Measurements from ENCODE around the gene ESRRA. TPM values are rescaled to one million over a fixed set of nuclear protein-coding genes. Genes with fewer than 3 reads are reported as not detected.

Gene ESRRA
- total and polyA plus RNA-seq, 2 of the 13 experiments (the other 11 are each of a cell fraction or from before 2014, with no cell fraction given), result 18.1 to 36.3 TPM

DNA sequence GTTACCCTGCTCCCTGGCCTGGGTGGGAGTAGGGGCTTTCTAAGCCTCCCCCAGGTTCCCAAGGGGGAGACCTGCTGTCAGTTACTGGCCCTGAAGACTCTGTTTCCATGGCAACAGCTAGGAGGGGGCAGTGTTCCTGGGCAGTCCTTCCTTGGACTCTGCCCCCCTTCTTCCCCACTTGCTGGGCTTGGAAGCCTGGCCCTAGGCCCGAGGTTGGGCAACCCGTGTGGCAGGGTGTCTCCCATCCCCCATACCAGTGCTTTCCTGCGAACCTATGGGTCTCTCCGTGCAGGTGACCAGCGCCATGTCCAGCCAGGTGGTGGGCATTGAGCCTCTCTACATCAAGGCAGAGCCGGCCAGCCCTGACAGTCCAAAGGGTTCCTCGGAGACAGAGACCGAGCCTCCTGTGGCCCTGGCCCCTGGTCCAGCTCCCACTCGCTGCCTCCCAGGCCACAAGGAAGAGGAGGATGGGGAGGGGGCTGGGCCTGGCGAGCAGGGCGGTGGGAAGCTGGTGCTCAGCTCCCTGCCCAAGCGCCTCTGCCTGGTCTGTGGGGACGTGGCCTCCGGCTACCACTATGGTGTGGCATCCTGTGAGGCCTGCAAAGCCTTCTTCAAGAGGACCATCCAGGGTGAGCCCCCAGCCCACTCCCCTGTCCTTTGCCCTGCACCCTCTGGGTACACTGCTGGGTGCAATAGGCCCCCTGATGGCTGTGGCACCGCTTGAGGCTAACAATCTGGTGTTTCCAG is 1.7 kb downstream of the ESRRA start (continued):
- TF ChIP-seq, protein P1, sequence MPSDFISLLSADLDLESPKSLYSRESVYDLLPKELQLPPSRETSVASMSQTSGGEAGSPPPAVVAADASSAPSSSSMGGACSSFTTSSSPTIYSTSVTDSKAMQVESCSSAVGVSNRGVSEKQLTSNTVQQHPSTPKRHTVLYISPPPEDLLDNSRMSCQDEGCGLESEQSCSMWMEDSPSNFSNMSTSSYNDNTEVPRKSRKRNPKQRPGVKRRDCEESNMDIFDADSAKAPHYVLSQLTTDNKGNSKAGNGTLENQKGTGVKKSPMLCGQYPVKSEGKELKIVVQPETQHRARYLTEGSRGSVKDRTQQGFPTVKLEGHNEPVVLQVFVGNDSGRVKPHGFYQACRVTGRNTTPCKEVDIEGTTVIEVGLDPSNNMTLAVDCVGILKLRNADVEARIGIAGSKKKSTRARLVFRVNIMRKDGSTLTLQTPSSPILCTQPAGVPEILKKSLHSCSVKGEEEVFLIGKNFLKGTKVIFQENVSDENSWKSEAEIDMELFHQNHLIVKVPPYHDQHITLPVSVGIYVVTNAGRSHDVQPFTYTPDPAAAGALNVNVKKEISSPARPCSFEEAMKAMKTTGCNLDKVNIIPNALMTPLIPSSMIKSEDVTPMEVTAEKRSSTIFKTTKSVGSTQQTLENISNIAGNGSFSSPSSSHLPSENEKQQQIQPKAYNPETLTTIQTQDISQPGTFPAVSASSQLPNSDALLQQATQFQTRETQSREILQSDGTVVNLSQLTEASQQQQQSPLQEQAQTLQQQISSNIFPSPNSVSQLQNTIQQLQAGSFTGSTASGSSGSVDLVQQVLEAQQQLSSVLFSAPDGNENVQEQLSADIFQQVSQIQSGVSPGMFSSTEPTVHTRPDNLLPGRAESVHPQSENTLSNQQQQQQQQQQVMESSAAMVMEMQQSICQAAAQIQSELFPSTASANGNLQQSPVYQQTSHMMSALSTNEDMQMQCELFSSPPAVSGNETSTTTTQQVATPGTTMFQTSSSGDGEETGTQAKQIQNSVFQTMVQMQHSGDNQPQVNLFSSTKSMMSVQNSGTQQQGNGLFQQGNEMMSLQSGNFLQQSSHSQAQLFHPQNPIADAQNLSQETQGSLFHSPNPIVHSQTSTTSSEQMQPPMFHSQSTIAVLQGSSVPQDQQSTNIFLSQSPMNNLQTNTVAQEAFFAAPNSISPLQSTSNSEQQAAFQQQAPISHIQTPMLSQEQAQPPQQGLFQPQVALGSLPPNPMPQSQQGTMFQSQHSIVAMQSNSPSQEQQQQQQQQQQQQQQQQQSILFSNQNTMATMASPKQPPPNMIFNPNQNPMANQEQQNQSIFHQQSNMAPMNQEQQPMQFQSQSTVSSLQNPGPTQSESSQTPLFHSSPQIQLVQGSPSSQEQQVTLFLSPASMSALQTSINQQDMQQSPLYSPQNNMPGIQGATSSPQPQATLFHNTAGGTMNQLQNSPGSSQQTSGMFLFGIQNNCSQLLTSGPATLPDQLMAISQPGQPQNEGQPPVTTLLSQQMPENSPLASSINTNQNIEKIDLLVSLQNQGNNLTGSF (CRISPR knock-in tag; IDR thresholded peaks at IDR 0.05), result no peak
- TF ChIP-seq ZNF333 (CRISPR knock-in tag; IDR thresholded peaks at IDR 0.05; ENCODE audit: borderline replicate concordance) (peak; percentile 61; the same call in 1 of the 2 replicates), RXRB (CRISPR knock-in tag; IDR thresholded peaks at IDR 0.05; ENCODE audit: borderline replicate concordance) (no peak), ZNF556 (CRISPR knock-in tag; IDR thresholded peaks at IDR 0.05; ENCODE audit: borderline replicate concordance) (peak; percentile 70), PCBP2 (optimal IDR thresholded peaks at IDR 0.05; ENCODE audit: low read depth, low read length, poor library complexity, severe bottlenecking) (no peak), BRD4 (CRISPR knock-in tag; IDR thresholded peaks at IDR 0.05) (peak; percentile 38; the same call in 1 of the 2 replicates), SIN3A (IDR thresholded peaks at IDR 0.05; ENCODE audit: borderline replicate concordance, low read depth, low read length) (peak; percentile 40; the same call in 1 of the 2 replicates), CBX5 (CRISPR knock-in tag; IDR thresholded peaks at IDR 0.05; ENCODE audit: borderline replicate concordance) (peak; percentile 31; the same call in 1 of the 2 replicates), SP4 (CRISPR knock-in tag; IDR thresholded peaks at IDR 0.05) (0 out of 2 replicates have a peak, but pooled peaks have one; percentile 29), ZSCAN21 (CRISPR knock-in tag; IDR thresholded peaks at IDR 0.05; ENCODE audit: borderline replicate concordance) (no peak), NRL (CRISPR knock-in tag; IDR thresholded peaks at IDR 0.05; ENCODE audit: borderline replicate concordance) (peak; percentile 24; the same call in 1 of the 2 replicates), GATAD2A (CRISPR knock-in tag; IDR thresholded peaks at IDR 0.05) (peak; percentile 23; the same call in 1 of the 2 replicates), XBP1 (CRISPR knock-in tag; IDR thresholded peaks at IDR 0.05) (no peak), SNAI1 (CRISPR knock-in tag; IDR thresholded peaks at IDR 0.05; ENCODE audit: borderline replicate concordance) (no peak)
- TF ChIP-seq, protein P2, sequence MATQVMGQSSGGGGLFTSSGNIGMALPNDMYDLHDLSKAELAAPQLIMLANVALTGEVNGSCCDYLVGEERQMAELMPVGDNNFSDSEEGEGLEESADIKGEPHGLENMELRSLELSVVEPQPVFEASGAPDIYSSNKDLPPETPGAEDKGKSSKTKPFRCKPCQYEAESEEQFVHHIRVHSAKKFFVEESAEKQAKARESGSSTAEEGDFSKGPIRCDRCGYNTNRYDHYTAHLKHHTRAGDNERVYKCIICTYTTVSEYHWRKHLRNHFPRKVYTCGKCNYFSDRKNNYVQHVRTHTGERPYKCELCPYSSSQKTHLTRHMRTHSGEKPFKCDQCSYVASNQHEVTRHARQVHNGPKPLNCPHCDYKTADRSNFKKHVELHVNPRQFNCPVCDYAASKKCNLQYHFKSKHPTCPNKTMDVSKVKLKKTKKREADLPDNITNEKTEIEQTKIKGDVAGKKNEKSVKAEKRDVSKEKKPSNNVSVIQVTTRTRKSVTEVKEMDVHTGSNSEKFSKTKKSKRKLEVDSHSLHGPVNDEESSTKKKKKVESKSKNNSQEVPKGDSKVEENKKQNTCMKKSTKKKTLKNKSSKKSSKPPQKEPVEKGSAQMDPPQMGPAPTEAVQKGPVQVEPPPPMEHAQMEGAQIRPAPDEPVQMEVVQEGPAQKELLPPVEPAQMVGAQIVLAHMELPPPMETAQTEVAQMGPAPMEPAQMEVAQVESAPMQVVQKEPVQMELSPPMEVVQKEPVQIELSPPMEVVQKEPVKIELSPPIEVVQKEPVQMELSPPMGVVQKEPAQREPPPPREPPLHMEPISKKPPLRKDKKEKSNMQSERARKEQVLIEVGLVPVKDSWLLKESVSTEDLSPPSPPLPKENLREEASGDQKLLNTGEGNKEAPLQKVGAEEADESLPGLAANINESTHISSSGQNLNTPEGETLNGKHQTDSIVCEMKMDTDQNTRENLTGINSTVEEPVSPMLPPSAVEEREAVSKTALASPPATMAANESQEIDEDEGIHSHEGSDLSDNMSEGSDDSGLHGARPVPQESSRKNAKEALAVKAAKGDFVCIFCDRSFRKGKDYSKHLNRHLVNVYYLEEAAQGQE (IDR thresholded peaks at IDR 0.05; ENCODE audit: borderline replicate concordance in 1 of 2, low read depth in 1 of 2, low read length in 2 of 2), result no peak
- TF ChIP-seq, protein P3, sequence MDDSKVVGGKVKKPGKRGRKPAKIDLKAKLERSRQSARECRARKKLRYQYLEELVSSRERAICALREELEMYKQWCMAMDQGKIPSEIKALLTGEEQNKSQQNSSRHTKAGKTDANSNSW (CRISPR knock-in tag; IDR thresholded peaks at IDR 0.05; ENCODE audit: borderline replicate concordance), result no peak
- TF ChIP-seq, protein P4, sequence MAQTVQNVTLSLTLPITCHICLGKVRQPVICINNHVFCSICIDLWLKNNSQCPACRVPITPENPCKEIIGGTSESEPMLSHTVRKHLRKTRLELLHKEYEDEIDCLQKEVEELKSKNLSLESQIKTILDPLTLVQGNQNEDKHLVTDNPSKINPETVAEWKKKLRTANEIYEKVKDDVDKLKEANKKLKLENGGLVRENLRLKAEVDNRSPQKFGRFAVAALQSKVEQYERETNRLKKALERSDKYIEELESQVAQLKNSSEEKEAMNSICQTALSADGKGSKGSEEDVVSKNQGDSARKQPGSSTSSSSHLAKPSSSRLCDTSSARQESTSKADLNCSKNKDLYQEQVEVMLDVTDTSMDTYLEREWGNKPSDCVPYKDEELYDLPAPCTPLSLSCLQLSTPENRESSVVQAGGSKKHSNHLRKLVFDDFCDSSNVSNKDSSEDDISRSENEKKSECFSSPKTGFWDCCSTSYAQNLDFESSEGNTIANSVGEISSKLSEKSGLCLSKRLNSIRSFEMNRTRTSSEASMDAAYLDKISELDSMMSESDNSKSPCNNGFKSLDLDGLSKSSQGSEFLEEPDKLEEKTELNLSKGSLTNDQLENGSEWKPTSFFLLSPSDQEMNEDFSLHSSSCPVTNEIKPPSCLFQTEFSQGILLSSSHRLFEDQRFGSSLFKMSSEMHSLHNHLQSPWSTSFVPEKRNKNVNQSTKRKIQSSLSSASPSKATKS (CRISPR knock-in tag; IDR thresholded peaks at IDR 0.05), result no peak
